ENCODE results near the gene NVL. TPM values are rescaled to one million over a fixed set of nuclear protein-coding genes. Genes with fewer than 3 reads are reported as not detected.

The NVL gene
- total RNA-seq, 1 donor from 2014 or later: 44.4 TPM

DNA sequence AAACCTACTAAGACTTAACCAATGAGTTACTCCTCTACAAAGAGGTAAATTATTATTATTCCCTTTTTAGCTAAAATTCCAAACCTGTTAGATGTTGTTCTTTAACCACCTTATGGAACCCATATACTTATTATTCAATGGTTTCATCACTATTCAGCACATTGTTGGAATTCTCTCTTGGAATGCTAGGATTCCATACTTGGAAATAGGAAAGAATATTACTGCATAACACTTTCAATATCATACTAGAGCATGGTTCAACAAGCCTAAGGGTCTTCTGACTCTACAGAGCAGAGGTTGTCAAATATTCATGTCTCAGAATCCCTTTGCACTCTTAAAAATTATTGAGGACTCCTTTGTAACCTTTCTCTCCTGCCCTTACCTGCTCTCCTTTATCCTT is 77.5 kb downstream of the NVL start:
- no peak for ATAC-seq (ENCODE audit: low read depth)
- Mint-ChIP-seq H3K4me1 (peaks cover 7% of the 10 kb centered on the region), H3K9me3 (no peaks in the 10 kb centered on the region), H3K4me3 (no peak overlapping the region), H3K27me3 (no peaks in the 10 kb centered on the region), H3K27ac (no peak overlapping the region), H3K36me3 (ENCODE audit: low read depth) (peaks cover 29% of the 10 kb centered on the region)
- TF ChIP-seq, protein P1, sequence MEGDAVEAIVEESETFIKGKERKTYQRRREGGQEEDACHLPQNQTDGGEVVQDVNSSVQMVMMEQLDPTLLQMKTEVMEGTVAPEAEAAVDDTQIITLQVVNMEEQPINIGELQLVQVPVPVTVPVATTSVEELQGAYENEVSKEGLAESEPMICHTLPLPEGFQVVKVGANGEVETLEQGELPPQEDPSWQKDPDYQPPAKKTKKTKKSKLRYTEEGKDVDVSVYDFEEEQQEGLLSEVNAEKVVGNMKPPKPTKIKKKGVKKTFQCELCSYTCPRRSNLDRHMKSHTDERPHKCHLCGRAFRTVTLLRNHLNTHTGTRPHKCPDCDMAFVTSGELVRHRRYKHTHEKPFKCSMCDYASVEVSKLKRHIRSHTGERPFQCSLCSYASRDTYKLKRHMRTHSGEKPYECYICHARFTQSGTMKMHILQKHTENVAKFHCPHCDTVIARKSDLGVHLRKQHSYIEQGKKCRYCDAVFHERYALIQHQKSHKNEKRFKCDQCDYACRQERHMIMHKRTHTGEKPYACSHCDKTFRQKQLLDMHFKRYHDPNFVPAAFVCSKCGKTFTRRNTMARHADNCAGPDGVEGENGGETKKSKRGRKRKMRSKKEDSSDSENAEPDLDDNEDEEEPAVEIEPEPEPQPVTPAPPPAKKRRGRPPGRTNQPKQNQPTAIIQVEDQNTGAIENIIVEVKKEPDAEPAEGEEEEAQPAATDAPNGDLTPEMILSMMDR (IDR thresholded peaks at IDR 0.05): no peak
- no peak for DNase-seq
- intact Hi-C loops (cut with micrococcal nuclease): no loop called here
- CTCF ChIA-PET: no interaction called here
- POLR2A ChIA-PET: interaction anchor here (0.6 kb wide), 1 partner anchor 1177 kb away, joined by 3 read pairs; no protein-coding TSS in a partner anchor

DNA sequence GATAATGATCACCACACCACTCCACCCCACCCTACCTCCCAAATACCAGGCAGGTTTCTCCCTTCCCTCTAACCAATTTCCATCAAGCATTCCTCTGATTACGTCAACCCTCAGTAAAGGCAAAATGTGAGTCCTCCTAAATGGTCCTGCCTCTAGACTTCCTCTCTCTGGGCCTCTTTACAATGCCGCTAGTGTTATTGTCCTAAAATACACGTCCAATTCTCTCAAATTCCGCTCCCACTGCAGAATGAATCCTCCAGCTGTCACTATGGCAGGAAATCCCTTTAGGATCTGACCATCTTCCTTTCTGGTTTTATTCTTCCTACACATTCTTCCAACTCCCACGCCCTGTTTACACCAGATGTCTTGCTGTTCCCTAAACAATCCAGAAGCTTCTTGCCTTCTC is 78.2 kb downstream of the NVL start:
- TF ChIP-seq, protein P1 (IDR thresholded peaks at IDR 0.05): no peak
- CTCF ChIA-PET: no interaction called here
- Mint-ChIP-seq H3K36me3 (ENCODE audit: low read depth) (peaks cover 30% of the 10 kb centered on the region), H3K27ac (no peak overlapping the region), H3K9me3 (no peaks in the 10 kb centered on the region), H3K27me3 (no peaks in the 10 kb centered on the region), H3K4me3 (no peak overlapping the region), H3K4me1 (peaks cover 8% of the 10 kb centered on the region)
- intact Hi-C loops (cut with micrococcal nuclease): no loop called here
- DNase-seq (no peak), ATAC-seq (ENCODE audit: low read depth) (no peak)
- POLR2A ChIA-PET: no interaction called here

DNA sequence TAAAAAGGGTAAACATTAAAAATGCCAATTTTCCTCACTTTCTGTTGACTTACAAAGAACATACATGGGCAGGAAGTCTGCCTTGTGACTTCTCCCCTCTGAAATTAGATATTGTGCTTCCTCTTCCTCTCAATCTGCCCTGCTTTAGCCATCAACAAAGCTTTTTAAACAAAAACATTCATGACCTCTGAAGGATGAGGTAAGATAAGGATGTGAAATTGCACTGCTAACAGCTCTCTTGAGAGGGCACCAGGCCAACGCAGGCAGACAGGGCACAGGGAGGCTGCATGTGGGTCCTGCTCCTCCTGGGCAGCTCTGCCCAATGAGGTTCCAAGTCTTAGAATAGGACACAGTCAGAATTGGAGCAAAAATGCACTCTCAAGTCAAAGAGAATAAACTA is 84.8 kb downstream of the NVL start:
- Mint-ChIP-seq H3K4me1 (peaks cover 28% of the 10 kb centered on the region), H3K36me3 (ENCODE audit: low read depth) (peaks cover 36% of the 10 kb centered on the region), H3K9me3 (no peaks in the 10 kb centered on the region), H3K27me3 (no peaks in the 10 kb centered on the region), H3K4me3 (peak overlapping the region; percentile 44), H3K27ac (peak overlapping the region; percentile 90)
- CTCF ChIA-PET: interaction anchor here (0.5 to 1.6 kb wide), 6 partner anchors 21 to 131 kb away, joined by 3 to 4 read pairs (median 3); partner anchors contain the start of genes DEGS1 and FBXO28
- peak; percentile 17 for DNase-seq
- TF ChIP-seq, protein P1 (IDR thresholded peaks at IDR 0.05): no peak
- intact Hi-C loops (cut with micrococcal nuclease): loop anchor here (1.0 to 5.0 kb wide), 2 partner anchors 40 to 63 kb away; partner anchors contain the start of gene DEGS1
- ATAC-seq (ENCODE audit: low read depth): peak; percentile 97
- POLR2A ChIA-PET: interaction anchor here (0.9 to 1.7 kb wide), 4 partner anchors 39 to 85 kb away, joined by 3 to 14 read pairs (median 6); partner anchors contain the start of genes DEGS1 and NVL

DNA sequence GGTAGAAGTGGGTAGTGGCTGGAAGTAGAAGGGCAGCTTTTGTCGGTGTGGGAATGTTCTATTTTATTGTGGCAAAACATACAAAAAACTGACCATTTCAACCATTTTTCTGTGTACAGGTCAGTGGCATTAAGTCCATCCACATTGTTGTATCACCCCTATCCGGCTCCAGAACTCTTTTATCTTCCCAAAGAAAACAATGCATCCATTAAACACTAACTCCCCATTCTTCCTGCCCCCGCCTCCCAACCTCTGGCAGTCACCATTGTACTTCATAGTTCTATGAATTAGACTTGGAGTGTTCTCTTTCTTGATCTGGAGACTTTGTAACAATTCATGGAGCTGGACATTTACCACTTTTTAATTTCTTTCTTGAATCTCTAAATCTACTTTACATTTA is 91.2 kb downstream of the NVL start:
- ATAC-seq (ENCODE audit: low read depth): no peak
- TF ChIP-seq, protein P1 (IDR thresholded peaks at IDR 0.05): no peak
- CTCF ChIA-PET: no interaction called here
- no peaks in the 10 kb centered on the region for H3K27me3 Mint-ChIP-seq
- H3K9me3 Mint-ChIP-seq: no peaks in the 10 kb centered on the region
- no peak for DNase-seq
- POLR2A ChIA-PET: no interaction called here
- intact Hi-C loops (cut with micrococcal nuclease): no loop called here
- peaks cover 55% of the 10 kb centered on the region for H3K36me3 Mint-ChIP-seq (ENCODE audit: low read depth)
- H3K4me3 Mint-ChIP-seq: no peak overlapping the region
- no peak overlapping the region for H3K27ac Mint-ChIP-seq
- H3K4me1 Mint-ChIP-seq: peaks cover 3% of the 10 kb centered on the region

DNA sequence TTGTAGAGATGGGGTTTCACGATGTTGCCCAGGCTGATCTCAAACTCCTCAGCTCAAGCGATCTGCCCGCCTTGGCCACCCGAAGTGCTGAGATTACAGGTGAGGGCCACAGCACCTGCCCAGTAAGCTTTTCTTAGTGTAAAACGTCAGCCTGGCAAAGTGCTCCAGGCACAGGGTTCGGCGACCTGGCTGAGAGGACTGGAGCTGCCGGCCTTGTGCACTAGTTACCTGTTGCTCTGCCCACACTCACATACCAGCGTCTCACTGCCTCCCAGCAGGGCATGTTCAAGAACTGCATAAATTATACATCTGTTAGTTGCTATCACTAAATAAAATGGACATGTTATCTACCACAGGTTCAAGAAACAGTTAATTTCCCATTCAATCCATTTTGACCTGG is 91.8 kb downstream of the NVL start:
- no peaks in the 10 kb centered on the region for H3K27me3 Mint-ChIP-seq
- H3K9me3 Mint-ChIP-seq: no peaks in the 10 kb centered on the region
- H3K36me3 Mint-ChIP-seq (ENCODE audit: low read depth): peaks cover 59% of the 10 kb centered on the region
- ChIA-PET CTCF (no interaction called here), POLR2A (no interaction called here)
- TF ChIP-seq, protein P1 (IDR thresholded peaks at IDR 0.05): no peak
- no peak overlapping the region for H3K27ac Mint-ChIP-seq
- peaks cover 3% of the 10 kb centered on the region for H3K4me1 Mint-ChIP-seq
- intact Hi-C loops (cut with micrococcal nuclease): no loop called here
- ATAC-seq (ENCODE audit: low read depth): no peak
- no peak overlapping the region for H3K4me3 Mint-ChIP-seq
- no peak for DNase-seq
